Neutrophil (primary cell): ENCODE data around the gene KCTD15.

ENCODE experiments used
- H3K27ac ChIP-seq: fragments of 200-600 bp; sonication (generic); 2 replicates; pipeline ENCODE4 v1.5.1; 2016; ENCODE audit warnings: mild to moderate bottlenecking, moderate library complexity
- H3K27me3 ChIP-seq: fragments of 200-600 bp; sonication (generic); 2 replicates; pipeline ENCODE4 v1.6.0; 2016; ENCODE audit warnings: mild to moderate bottlenecking
- H3K36me3 ChIP-seq: fragments of 200-600 bp; sonication (generic); 2 replicates; pipeline ENCODE4 v1.5.1; 2017
- H3K4me1 ChIP-seq, 2 experiments: fragments of 200-600 bp in 1 of 2; sonication (generic) in 1 of 2; 1 replicate in 1 of 2; 2 replicates in 1 of 2; pipeline versions ENCODE4 v1.5.1 to v1.6.1; 2013 to 2016; ENCODE audit warnings: low read depth in 1 of 2, low read length in 1 of 2, mild to moderate bottlenecking in 1 of 2, moderate library complexity in 1 of 2; ENCODE audit not compliant: control insufficient read depth in 1 of 2, insufficient read depth in 1 of 2
- H3K4me3 ChIP-seq, 2 experiments: fragments of 200-600 bp in 1 of 2; sonication (generic) in 1 of 2; 1 replicate in 1 of 2; 2 replicates in 1 of 2; pipeline ENCODE4 v1.5.1; 2013 to 2016; ENCODE audit warnings: low read depth in 1 of 2, low read length in 1 of 2, mild to moderate bottlenecking in 1 of 2, moderate library complexity in 1 of 2
- H3K9me3 ChIP-seq: fragments of 200-600 bp; sonication (generic); 2 replicates; pipeline ENCODE4 v1.5.1; 2016
- TF ChIP-seq, protein P1 (sequence below): fragments of 200-600 bp; sonication (generic); IDR thresholded peaks from 2 replicates; pipeline ENCODE4 v1.5.1; 2016; ENCODE audit warnings: antibody characterized with exemption

KCTD15 gene

GRCh38 chr19:33832633-33833032 is 36.0 kb downstream of the KCTD15 start:
- H3K4me3 ChIP-seq, result no peak overlapping the region
- H3K27ac ChIP-seq, result no peak overlapping the region
- H3K4me1 ChIP-seq, result no peaks in the 10 kb centered on the region
- peaks cover 28% of the 10 kb centered on the region for H3K27me3 ChIP-seq
- no peaks in the 10 kb centered on the region for H3K36me3 ChIP-seq
- TF ChIP-seq, protein P1, sequence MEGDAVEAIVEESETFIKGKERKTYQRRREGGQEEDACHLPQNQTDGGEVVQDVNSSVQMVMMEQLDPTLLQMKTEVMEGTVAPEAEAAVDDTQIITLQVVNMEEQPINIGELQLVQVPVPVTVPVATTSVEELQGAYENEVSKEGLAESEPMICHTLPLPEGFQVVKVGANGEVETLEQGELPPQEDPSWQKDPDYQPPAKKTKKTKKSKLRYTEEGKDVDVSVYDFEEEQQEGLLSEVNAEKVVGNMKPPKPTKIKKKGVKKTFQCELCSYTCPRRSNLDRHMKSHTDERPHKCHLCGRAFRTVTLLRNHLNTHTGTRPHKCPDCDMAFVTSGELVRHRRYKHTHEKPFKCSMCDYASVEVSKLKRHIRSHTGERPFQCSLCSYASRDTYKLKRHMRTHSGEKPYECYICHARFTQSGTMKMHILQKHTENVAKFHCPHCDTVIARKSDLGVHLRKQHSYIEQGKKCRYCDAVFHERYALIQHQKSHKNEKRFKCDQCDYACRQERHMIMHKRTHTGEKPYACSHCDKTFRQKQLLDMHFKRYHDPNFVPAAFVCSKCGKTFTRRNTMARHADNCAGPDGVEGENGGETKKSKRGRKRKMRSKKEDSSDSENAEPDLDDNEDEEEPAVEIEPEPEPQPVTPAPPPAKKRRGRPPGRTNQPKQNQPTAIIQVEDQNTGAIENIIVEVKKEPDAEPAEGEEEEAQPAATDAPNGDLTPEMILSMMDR, result no peak
- no peaks in the 10 kb centered on the region for H3K9me3 ChIP-seq

DNA sequence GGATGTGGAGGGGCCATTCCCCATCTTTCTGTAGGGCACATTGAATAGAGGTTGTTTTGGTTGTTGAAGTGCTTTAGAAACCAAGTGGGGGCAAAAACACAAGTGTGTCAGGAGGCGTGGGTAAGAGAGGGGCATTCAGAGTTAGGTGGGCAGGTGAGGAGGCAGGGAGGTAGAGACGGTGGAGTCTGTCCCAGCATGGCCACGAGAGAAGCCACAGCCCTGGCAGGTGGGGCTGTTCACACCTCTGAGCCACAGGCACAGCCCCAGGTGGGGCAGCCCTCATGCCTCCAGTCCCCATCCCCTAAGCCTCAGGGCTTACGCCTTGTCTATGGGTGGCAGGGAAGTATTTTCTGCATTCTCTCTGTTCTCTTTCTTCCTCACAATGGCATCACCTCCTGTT is 43.7 kb downstream of the KCTD15 start:
- Histone ChIP-seq H3K9me3 (no peaks in the 10 kb centered on the region), H3K4me1 (no peaks in the 10 kb centered on the region), H3K36me3 (no peaks in the 10 kb centered on the region), H3K27me3 (peaks cover 38% of the 10 kb centered on the region), H3K27ac (no peak overlapping the region), H3K4me3 (no peak overlapping the region)
- TF ChIP-seq, protein P1, result no peak

DNA sequence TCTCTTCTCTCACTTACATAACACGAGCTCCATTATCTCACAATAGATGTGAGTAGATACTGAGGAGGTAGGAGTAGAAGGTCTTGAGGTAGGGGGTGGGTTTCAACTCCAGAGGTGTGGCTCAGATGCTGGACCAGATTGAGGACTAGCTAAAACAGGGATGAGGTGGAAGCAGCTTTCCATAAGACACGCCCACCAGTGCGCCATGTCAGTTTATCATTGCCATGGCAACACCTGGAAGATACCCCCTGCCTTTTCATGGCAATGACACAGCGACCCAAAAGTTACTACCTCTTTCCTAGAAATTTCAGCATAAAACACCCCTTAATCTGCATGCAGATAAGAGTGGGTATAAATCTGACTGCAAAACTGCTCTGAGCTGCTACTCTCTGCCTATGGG is 44.1 kb downstream of the KCTD15 start:
- Histone ChIP-seq H3K27ac (no peak overlapping the region), H3K27me3 (peaks cover 40% of the 10 kb centered on the region), H3K9me3 (no peaks in the 10 kb centered on the region), H3K36me3 (no peaks in the 10 kb centered on the region), H3K4me1 (no peaks in the 10 kb centered on the region), H3K4me3 (no peak overlapping the region)
- TF ChIP-seq, protein P1, result no peak

- Histone ChIP-seq H3K4me1 (no peaks in the 10 kb centered on the region), H3K9me3 (no peaks in the 10 kb centered on the region), H3K4me3 (no peak overlapping the region), H3K36me3 (no peaks in the 10 kb centered on the region), H3K27ac (no peak overlapping the region), H3K27me3 (peaks cover 48% of the 10 kb centered on the region)
- TF ChIP-seq, protein P1, result no peak
Measured at GRCh38 chr19:33841685-33842084, 45.0 kb downstream of the KCTD15 start.

DNA sequence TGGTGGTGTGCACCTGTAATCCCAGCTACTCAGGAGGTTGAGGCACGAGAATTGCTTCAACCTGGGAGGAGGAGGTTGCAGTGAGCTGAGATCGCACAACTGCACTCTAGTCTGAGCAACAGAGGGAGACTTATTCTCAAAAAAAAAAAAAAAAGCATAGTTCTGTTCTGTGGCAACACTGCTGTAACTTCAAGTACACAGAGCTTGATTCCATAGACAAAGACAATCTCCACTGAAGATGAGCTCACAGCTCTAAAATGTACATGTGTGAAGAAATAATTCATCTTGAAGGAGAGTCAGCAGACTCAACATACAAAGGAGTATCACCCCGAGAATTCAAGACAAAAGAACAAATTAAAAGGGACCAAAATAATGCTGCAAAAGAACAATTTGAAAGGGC is 47.8 kb downstream of the KCTD15 start:
- Histone ChIP-seq H3K9me3 (no peaks in the 10 kb centered on the region), H3K4me3 (no peak overlapping the region), H3K27ac (no peak overlapping the region), H3K36me3 (no peaks in the 10 kb centered on the region), H3K4me1 (no peaks in the 10 kb centered on the region), H3K27me3 (peaks cover 54% of the 10 kb centered on the region)
- TF ChIP-seq, protein P1, result no peak

DNA sequence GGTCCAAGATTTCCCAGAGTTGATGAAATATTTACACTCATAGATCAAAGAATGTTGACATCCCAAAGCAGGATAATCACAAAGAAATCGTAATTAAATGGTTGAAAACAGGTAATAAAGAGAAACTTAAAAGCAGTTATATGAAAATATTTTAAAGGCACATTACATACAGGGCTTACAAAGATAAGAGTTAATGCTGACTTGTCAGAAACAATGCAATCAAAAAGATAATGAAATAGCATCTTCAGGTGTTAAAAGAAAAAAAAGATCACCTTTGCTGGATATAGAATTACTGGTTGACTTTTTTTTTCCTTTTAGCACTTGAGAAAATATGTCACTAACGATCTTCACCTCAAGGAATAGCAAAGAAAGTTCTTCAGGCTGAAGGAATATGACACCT is 48.8 kb downstream of the KCTD15 start:
- no peak overlapping the region for H3K27ac ChIP-seq
- H3K36me3 ChIP-seq, result no peaks in the 10 kb centered on the region
- no peaks in the 10 kb centered on the region for H3K9me3 ChIP-seq
- no peak overlapping the region for H3K4me3 ChIP-seq
- TF ChIP-seq, protein P1, result no peak
- H3K27me3 ChIP-seq, result peaks cover 50% of the 10 kb centered on the region
- no peaks in the 10 kb centered on the region for H3K4me1 ChIP-seq
